CD4-positive, alpha-beta memory T cell (primary cell): ENCODE data around the gene PRRC2B. TPM values are rescaled to one million over a fixed set of nuclear protein-coding genes. Genes with fewer than 3 reads are reported as not detected.

ENCODE experiments used
- CTCF ChIA-PET: fragments of 350-600 bp; sonication (Branson Sonifier 250); formaldehyde crosslinking; loops from one replicate; lab custom pipeline; 2021; ENCODE audit warnings: inconsistent platforms; ENCODE audit not compliant: partially characterized antibody; lab: Charles Lee
- POLR2A ChIA-PET: fragments of 350-600 bp; sonication (Branson Sonifier 250); formaldehyde crosslinking; loops from one replicate; lab custom pipeline; 2021; ENCODE audit not compliant: partially characterized antibody; lab: Charles Lee
- DNase-seq, 5 donors: peaks; one replicate each; pipeline versions ENCODE4 v3.0.0 to v3.0.0-alpha.2; 2020 to 2022; ENCODE audit warnings: mixed read lengths in 1 of 5
- H3K27ac ChIP-seq: one replicate; pipeline ENCODE4 v1.7.0; 2013; ENCODE audit warnings: low read depth, low read length
- H3K27me3 ChIP-seq: 2 replicates; pipeline ENCODE4 v1.7.0; 2013; ENCODE audit warnings: mild to moderate bottlenecking, low read length, moderate library complexity; ENCODE audit not compliant: insufficient read depth
- H3K36me3 ChIP-seq: 2 replicates; pipeline ENCODE4 v1.7.0; 2013; ENCODE audit warnings: mild to moderate bottlenecking, low read length, moderate library complexity; ENCODE audit not compliant: insufficient read depth
- H3K4me1 ChIP-seq: 2 replicates; pipeline ENCODE4 v1.7.0; 2013; ENCODE audit warnings: mild to moderate bottlenecking, low read length, moderate library complexity; ENCODE audit not compliant: insufficient read depth
- H3K4me3 ChIP-seq, 2 donors: one replicate each; pipeline ENCODE4 v1.7.0; 2013; ENCODE audit warnings: low read length in 2 of 2, mild to moderate bottlenecking in 1 of 2
- H3K9me3 ChIP-seq, 2 donors: one replicate each; pipeline ENCODE4 v1.7.0; 2013; ENCODE audit warnings: low read length in 2 of 2, control low read depth in 1 of 2; ENCODE audit not compliant: control insufficient read depth in 1 of 2
- H3K27ac Mint-ChIP-seq, 7 donors: one replicate each; pipeline ENCODE4 v1.8.0; 2020 to 2021; ENCODE audit warnings: mixed read lengths in 7 of 7, mild to moderate bottlenecking in 6 of 7, inconsistent platforms in 3 of 7, moderate library complexity in 3 of 7
- H3K27me3 Mint-ChIP-seq, 2 donors: one replicate each; pipeline ENCODE4 v1.8.0; 2020 to 2021; ENCODE audit warnings: mixed read lengths in 2 of 2
- H3K36me3 Mint-ChIP-seq, 2 donors: one replicate each; pipeline ENCODE4 v1.8.0; 2020 to 2021; ENCODE audit warnings: mixed read lengths in 2 of 2, inconsistent platforms in 1 of 2, mild to moderate bottlenecking in 1 of 2
- H3K4me1 Mint-ChIP-seq, 4 donors: one replicate each; pipeline ENCODE4 v1.8.0; 2020 to 2021; ENCODE audit warnings: mixed read lengths in 4 of 4, mild to moderate bottlenecking in 1 of 4
- H3K4me3 Mint-ChIP-seq, 8 donors: one replicate each; pipeline ENCODE4 v1.8.0; 2020 to 2021; ENCODE audit warnings: mixed read lengths in 8 of 8, mild to moderate bottlenecking in 7 of 8, moderate library complexity in 6 of 8, inconsistent platforms in 3 of 8
- H3K9me3 Mint-ChIP-seq, 8 donors: one replicate each; pipeline ENCODE4 v1.8.0; 2020 to 2021; ENCODE audit warnings: mixed read lengths in 8 of 8, mild to moderate bottlenecking in 5 of 8, inconsistent platforms in 3 of 8, moderate library complexity in 1 of 8
- intact Hi-C: fragments of 100-400 bp; cut with micrococcal nuclease; formaldehyde crosslinking; loops from one replicate; pipeline ENCODE4 v1.15.1; 2023
- polyA plus RNA-seq, 2 donors: library from polyadenylated mRNA; unstranded; fragments of 300-500 nt; fragmentation: Illumina TruSeq; gene quantifications; one replicate each; pipeline ENCODE4 v1.2.3, GENCODE V29; 2021
- total RNA-seq, 2 experiments: library from RNA; stranded (reverse); gene quantifications; one replicate each; pipeline ENCODE4 v1.2.3, GENCODE V29; 2021

The PRRC2B gene
- total and polyA plus RNA-seq, 4 experiments from 2014 or later, result 2.7 to 343 (median 191) TPM

DNA sequence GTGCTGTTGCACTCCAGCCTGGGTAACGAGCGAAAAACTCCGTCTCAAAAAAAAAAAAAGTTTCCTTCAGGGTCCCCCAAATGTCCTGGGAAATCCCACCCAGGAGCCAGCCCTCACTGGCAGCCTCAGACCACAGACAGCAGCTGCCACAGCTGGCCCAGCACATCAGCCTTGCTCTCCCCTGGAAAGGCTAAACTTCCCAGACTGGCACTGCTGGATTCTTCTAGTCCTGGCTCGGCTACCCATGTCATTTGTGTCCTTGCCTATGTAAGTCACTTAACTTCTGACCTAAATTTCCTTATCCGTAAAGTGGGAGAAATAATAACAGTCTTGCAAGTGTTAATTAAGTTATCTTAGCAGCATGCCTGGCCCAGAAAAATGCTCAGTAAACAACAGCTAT, 8.6 kb upstream of the PRRC2B start:
- Mint-ChIP-seq H3K4me1 (peaks cover 0 to 3% (median under 1%) of the 10 kb centered on the region in 4 donors), H3K9me3 (no peaks in the 10 kb centered on the region), H3K36me3 (no peaks in the 10 kb centered on the region), H3K27ac (peak overlapping the region in 1 of 7 donors; percentile 35), H3K27me3 (no peaks in the 10 kb centered on the region), H3K4me3 (no peak overlapping the region)
- H3K9me3 ChIP-seq, result no peaks in the 10 kb centered on the region
- no peak overlapping the region for H3K4me3 ChIP-seq
- DNase-seq, result no peak
- ChIA-PET POLR2A (no interaction called here), CTCF (interaction anchor here (1.8 kb wide), 1 partner anchor 36 kb away, joined by 5 read pairs; no protein-coding TSS in a partner anchor)
- intact Hi-C loops, result no loop called here
- no peak overlapping the region for H3K27ac ChIP-seq
- H3K4me1 ChIP-seq, result no peaks in the 10 kb centered on the region
- no peaks in the 10 kb centered on the region for H3K36me3 ChIP-seq
- H3K27me3 ChIP-seq, result no peaks in the 10 kb centered on the region

DNA sequence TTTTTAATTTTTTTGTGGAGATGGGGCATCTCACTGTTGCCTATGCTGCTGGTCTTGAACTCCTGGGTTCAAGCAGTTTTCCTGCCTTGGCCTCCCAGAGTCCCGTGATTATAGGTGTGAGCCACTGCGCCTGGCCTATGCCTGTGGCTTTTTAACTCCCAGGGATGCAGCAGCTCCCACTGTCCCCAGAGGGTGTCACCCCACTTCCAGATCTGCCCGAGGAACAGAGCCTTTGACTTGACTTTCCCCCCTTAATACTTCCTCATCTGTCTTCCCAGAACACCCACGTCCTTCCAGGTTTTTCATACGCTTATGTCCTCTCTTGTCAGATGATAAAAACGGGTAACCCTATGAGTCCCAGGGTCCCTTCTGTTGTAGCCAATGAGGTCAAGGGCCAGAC, 7.6 kb upstream of the PRRC2B start:
- Mint-ChIP-seq H3K4me1 (peaks cover 0 to 3% (median under 1%) of the 10 kb centered on the region in 4 donors), H3K4me3 (no peak overlapping the region), H3K36me3 (no peaks in the 10 kb centered on the region), H3K9me3 (no peaks in the 10 kb centered on the region), H3K27me3 (no peaks in the 10 kb centered on the region), H3K27ac (no peak overlapping the region)
- no peak for DNase-seq
- ChIA-PET POLR2A (interaction anchor here (1.2 kb wide), 1 partner anchor 13 kb away, joined by 6 read pairs; no protein-coding TSS in a partner anchor), CTCF (interaction anchor here (0.7 kb wide), 1 partner anchor 205 kb away, joined by 3 read pairs; no protein-coding TSS in a partner anchor)
- H3K27ac ChIP-seq, result no peak overlapping the region
- H3K9me3 ChIP-seq, result no peaks in the 10 kb centered on the region
- no peaks in the 10 kb centered on the region for H3K4me1 ChIP-seq
- H3K36me3 ChIP-seq, result no peaks in the 10 kb centered on the region
- H3K27me3 ChIP-seq, result no peaks in the 10 kb centered on the region
- intact Hi-C loops, result no loop called here
- no peak overlapping the region for H3K4me3 ChIP-seq

GRCh38 chr9:131387394-131387793, 6.5 kb upstream of the PRRC2B start:
- ChIA-PET CTCF (no interaction called here), POLR2A (interaction anchor here (1.2 kb wide), 1 partner anchor 14 kb away, joined by 6 read pairs; no protein-coding TSS in a partner anchor)
- Mint-ChIP-seq H3K4me3 (no peak overlapping the region), H3K27me3 (no peaks in the 10 kb centered on the region), H3K4me1 (peaks cover 0 to 3% (median 1%) of the 10 kb centered on the region in 4 donors), H3K36me3 (no peaks in the 10 kb centered on the region), H3K9me3 (no peaks in the 10 kb centered on the region), H3K27ac (no peak overlapping the region)
- H3K27me3 ChIP-seq, result no peaks in the 10 kb centered on the region
- no peaks in the 10 kb centered on the region for H3K4me1 ChIP-seq
- H3K27ac ChIP-seq, result no peak overlapping the region
- H3K9me3 ChIP-seq, result no peaks in the 10 kb centered on the region
- intact Hi-C loops, result no loop called here
- H3K4me3 ChIP-seq, result no peak overlapping the region
- no peaks in the 10 kb centered on the region for H3K36me3 ChIP-seq
- DNase-seq, result no peak

DNA sequence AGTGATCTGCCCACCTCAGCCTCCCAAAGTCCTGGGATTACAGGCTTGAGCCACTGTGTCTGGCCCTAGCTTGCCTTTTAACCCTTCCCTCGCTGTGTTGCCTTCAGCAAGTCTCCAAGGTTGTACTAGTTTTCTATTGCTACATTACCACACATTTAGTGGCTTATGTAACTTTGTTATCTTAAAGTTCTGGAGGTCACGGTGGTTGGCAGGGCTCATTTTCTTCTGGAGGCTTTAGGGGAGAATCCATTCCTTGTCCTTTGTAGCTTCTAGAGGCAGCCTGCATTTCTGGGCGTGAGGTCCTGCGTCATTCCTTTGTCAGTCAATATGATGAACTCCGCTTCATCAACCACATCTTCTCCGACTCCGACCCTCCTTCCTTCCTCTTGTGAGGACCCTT, 2.9 kb upstream of the PRRC2B start:
- H3K27ac ChIP-seq, result no peak overlapping the region
- H3K4me3 ChIP-seq, result no peak overlapping the region
- no peaks in the 10 kb centered on the region for H3K9me3 ChIP-seq
- peaks cover 14 to 27% (median 17%) of the 10 kb centered on the region in 4 donors for H3K4me1 Mint-ChIP-seq
- H3K27me3 ChIP-seq, result no peaks in the 10 kb centered on the region
- ChIA-PET CTCF (interaction anchor here (1.2 kb wide), 1 partner anchor 213 kb away, joined by 4 read pairs; no protein-coding TSS in a partner anchor), POLR2A (no interaction called here)
- H3K27ac Mint-ChIP-seq, result peak overlapping the region in 1 of 7 donors; percentile 22
- no peaks in the 10 kb centered on the region for H3K27me3 Mint-ChIP-seq
- peaks cover 0 to 7% of the 10 kb centered on the region in 2 donors for H3K36me3 Mint-ChIP-seq
- peaks cover 20% of the 10 kb centered on the region for H3K4me1 ChIP-seq
- H3K9me3 Mint-ChIP-seq, result no peaks in the 10 kb centered on the region
- intact Hi-C loops, result loop anchor here (5.0 to 10.0 kb wide), 2 partner anchors 36 to 964 kb away; partner anchors contain the start of gene SETX
- no peak for DNase-seq
- H3K4me3 Mint-ChIP-seq, result no peak overlapping the region
- H3K36me3 ChIP-seq, result no peaks in the 10 kb centered on the region

- Mint-ChIP-seq H3K36me3 (peaks cover 0 to 7% of the 10 kb centered on the region in 2 donors), H3K4me1 (peaks cover 16 to 32% (median 20%) of the 10 kb centered on the region in 4 donors), H3K9me3 (no peaks in the 10 kb centered on the region), H3K4me3 (no peak overlapping the region), H3K27ac (peak overlapping the region in 1 of 7 donors; percentile 22), H3K27me3 (no peaks in the 10 kb centered on the region)
- ChIA-PET CTCF (no interaction called here), POLR2A (interaction anchor here (1.7 kb wide), 1 partner anchor 15 kb away, joined by 8 read pairs; no protein-coding TSS in a partner anchor)
- Histone ChIP-seq H3K27ac (no peak overlapping the region), H3K4me3 (no peak overlapping the region), H3K9me3 (no peaks in the 10 kb centered on the region), H3K4me1 (peaks cover 25% of the 10 kb centered on the region), H3K27me3 (no peaks in the 10 kb centered on the region), H3K36me3 (no peaks in the 10 kb centered on the region)
- no peak for DNase-seq
- intact Hi-C loops, result loop anchor here (5.0 to 10.0 kb wide), 2 partner anchors 36 to 963 kb away; partner anchors contain the start of gene SETX
These were observed 2.4 kb upstream of the PRRC2B start for GRCh38 chr9:131391504-131391903.

DNA sequence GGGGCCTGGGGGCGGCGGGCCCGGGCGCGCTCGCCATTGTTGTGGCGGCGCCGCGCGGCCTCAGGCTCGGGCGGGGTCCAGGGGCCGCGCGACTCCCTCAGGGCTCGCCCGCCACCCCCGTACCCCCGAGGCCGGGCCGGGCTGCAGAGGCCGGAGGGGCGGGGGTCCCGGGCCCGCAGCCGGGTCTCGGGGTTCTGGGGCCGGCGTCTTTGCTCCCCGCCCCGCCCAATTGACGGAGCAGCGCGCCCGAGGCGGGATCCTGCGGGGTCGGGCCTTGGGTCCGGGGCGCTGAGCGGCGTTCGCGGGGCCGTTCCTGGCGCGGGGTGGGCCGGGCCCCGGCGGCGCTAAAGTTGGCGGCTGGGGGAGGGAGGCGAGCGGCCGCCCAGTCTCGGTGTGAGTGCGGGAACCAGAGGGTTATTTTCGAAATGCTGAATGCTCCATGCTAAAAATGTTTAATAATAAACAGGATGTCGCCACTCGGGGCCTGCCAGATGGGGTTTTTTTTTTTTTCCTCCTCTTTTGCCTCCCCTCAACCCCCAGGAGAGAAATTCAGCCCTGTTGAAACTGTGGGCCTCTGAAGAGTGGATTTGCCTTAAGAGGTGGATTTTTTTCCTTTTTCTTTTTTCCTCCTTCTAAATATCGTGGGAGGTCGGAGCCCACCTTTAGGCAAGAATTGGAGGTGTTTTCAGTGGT, 724 bp downstream of the PRRC2B start:
- Histone ChIP-seq H3K4me1 (peaks cover 53% of the 10 kb centered on the region), H3K27ac (peak overlapping the region; percentile 76), H3K36me3 (no peaks in the 10 kb centered on the region), H3K27me3 (no peaks in the 10 kb centered on the region), H3K9me3 (no peaks in the 10 kb centered on the region), H3K4me3 (peak overlapping the region; percentile 70 to 87)
- peak; percentile 62 to 66 (median 64) for DNase-seq
- H3K27me3 Mint-ChIP-seq, result no peaks in the 10 kb centered on the region
- no peaks in the 10 kb centered on the region for H3K9me3 Mint-ChIP-seq
- H3K36me3 Mint-ChIP-seq, result peaks cover 0 to 7% of the 10 kb centered on the region in 2 donors
- H3K4me1 Mint-ChIP-seq, result peaks cover 40 to 61% (median 47%) of the 10 kb centered on the region in 4 donors
- CTCF ChIA-PET, result no interaction called here
- POLR2A ChIA-PET, result interaction anchor here (0.7 to 6.1 kb wide), 5 partner anchors 14 to 274 kb away, joined by 3 to 83 read pairs (median 3); no protein-coding TSS in a partner anchor
- peak overlapping the region; percentile 87 to 95 (median 90) for H3K4me3 Mint-ChIP-seq
- peak overlapping the region; percentile 94 to 98 (median 96) for H3K27ac Mint-ChIP-seq
- intact Hi-C loops, result loop anchor here (2.0 to 10.0 kb wide), 6 partner anchors 14 to 960 kb away; partner anchors contain the start of gene SETX
